GM12878 (cell line): ENCODE data around the gene COL15A1.

Experiments used
- CUX1 ChIP-seq: IDR thresholded peaks from 2 replicates; pipeline ENCODE4 v1.6.1; 2012; ENCODE audit warnings: improper control_type of control experiment, low read depth, low read length; ENCODE audit not compliant: insufficient replicate concordance
- FOXM1 ChIP-seq: IDR thresholded peaks from 2 replicates; pipeline ENCODE4 v1.6.1; 2012; ENCODE audit warnings: low read depth, mild to moderate bottlenecking, inconsistent platforms, low read length, moderate library complexity
- POLR2AphosphoS5 ChIP-seq: IDR thresholded peaks from 2 replicates; pipeline ENCODE4 v1.6.1; 2011; ENCODE audit warnings: mild to moderate bottlenecking, low read length, inconsistent platforms
- TF ChIP-seq, protein P1 (sequence below): IDR thresholded peaks from 2 replicates; pipeline ENCODE4 v1.6.1; 2012; ENCODE audit warnings: mild to moderate bottlenecking, low read depth, low read length

GRCh38 chr9:98951967-98952366, 8.3 kb downstream of the COL15A1 start:
- TF ChIP-seq FOXM1 = no peak
- TF ChIP-seq CUX1 = no peak
- TF ChIP-seq POLR2AphosphoS5 = no peak
- TF ChIP-seq, protein P1, sequence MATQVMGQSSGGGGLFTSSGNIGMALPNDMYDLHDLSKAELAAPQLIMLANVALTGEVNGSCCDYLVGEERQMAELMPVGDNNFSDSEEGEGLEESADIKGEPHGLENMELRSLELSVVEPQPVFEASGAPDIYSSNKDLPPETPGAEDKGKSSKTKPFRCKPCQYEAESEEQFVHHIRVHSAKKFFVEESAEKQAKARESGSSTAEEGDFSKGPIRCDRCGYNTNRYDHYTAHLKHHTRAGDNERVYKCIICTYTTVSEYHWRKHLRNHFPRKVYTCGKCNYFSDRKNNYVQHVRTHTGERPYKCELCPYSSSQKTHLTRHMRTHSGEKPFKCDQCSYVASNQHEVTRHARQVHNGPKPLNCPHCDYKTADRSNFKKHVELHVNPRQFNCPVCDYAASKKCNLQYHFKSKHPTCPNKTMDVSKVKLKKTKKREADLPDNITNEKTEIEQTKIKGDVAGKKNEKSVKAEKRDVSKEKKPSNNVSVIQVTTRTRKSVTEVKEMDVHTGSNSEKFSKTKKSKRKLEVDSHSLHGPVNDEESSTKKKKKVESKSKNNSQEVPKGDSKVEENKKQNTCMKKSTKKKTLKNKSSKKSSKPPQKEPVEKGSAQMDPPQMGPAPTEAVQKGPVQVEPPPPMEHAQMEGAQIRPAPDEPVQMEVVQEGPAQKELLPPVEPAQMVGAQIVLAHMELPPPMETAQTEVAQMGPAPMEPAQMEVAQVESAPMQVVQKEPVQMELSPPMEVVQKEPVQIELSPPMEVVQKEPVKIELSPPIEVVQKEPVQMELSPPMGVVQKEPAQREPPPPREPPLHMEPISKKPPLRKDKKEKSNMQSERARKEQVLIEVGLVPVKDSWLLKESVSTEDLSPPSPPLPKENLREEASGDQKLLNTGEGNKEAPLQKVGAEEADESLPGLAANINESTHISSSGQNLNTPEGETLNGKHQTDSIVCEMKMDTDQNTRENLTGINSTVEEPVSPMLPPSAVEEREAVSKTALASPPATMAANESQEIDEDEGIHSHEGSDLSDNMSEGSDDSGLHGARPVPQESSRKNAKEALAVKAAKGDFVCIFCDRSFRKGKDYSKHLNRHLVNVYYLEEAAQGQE = no peak
